Ascending aorta (tissue), 2 donors: ENCODE results near the gene SEC14L1. TPM values are rescaled to one million over a fixed set of nuclear protein-coding genes. Genes with fewer than 3 reads are reported as not detected.

Source experiments
- DNase-seq, 2 donors: peaks; one replicate each; pipeline ENCODE4 v3.0.0-alpha.2; 2019; ENCODE audit warnings: low spot score in 2 of 2
- H3K27ac ChIP-seq, 2 donors: fragments of 200-600 bp; sonication (generic); one replicate each; pipeline ENCODE4 v1.5.1; 2016 to 2017; ENCODE audit warnings: mild to moderate bottlenecking in 1 of 2
- H3K27me3 ChIP-seq: fragments of 200-600 bp; sonication (generic); one replicate; pipeline ENCODE4 v1.5.1; 2017
- H3K36me3 ChIP-seq, 2 donors: fragments of 200-600 bp; sonication (generic); one replicate each; pipeline ENCODE4 v1.5.1; 2016
- H3K4me1 ChIP-seq, 2 donors: fragments of 200-600 bp; sonication (generic); one replicate each; pipeline ENCODE4 v1.5.1; 2016 to 2017; ENCODE audit warnings: mild to moderate bottlenecking in 1 of 2
- H3K4me3 ChIP-seq, 2 donors: fragments of 200-600 bp; sonication (generic); one replicate each; pipeline ENCODE4 v1.5.1; 2016 to 2017; ENCODE audit warnings: mild to moderate bottlenecking in 1 of 2
- H3K9me3 ChIP-seq, 2 donors: fragments of 200-600 bp; sonication (generic); one replicate each; pipeline ENCODE4 v1.5.1; 2016
- intact Hi-C: fragments of 100-400 bp; cut with DNase I; formaldehyde crosslinking; loops from one replicate; pipeline ENCODE4 v1.15.1; 2023
- total RNA-seq: library from RNA; depleted of rRNA; stranded (reverse); fragments of >200 nt; gene quantifications from one replicate; pipeline ENCODE4 v1.1.0, GENCODE V29; 2016
- TF ChIP-seq, protein P1 (sequence below), 3 experiments: fragments of 200-600 bp in 2 of 3; fragments of 450-650 bp in 1 of 3; sonication (generic) in 2 of 3; IDR thresholded peaks; one replicate each; pipeline ENCODE4 v1.5.1; 2016 to 2019; ENCODE audit warnings: antibody characterized with exemption in 3 of 3, mild to moderate bottlenecking in 1 of 3, moderate library complexity in 1 of 3

Gene SEC14L1
- total RNA-seq, 1 donor from 2014 or later, result 176 TPM

DNA sequence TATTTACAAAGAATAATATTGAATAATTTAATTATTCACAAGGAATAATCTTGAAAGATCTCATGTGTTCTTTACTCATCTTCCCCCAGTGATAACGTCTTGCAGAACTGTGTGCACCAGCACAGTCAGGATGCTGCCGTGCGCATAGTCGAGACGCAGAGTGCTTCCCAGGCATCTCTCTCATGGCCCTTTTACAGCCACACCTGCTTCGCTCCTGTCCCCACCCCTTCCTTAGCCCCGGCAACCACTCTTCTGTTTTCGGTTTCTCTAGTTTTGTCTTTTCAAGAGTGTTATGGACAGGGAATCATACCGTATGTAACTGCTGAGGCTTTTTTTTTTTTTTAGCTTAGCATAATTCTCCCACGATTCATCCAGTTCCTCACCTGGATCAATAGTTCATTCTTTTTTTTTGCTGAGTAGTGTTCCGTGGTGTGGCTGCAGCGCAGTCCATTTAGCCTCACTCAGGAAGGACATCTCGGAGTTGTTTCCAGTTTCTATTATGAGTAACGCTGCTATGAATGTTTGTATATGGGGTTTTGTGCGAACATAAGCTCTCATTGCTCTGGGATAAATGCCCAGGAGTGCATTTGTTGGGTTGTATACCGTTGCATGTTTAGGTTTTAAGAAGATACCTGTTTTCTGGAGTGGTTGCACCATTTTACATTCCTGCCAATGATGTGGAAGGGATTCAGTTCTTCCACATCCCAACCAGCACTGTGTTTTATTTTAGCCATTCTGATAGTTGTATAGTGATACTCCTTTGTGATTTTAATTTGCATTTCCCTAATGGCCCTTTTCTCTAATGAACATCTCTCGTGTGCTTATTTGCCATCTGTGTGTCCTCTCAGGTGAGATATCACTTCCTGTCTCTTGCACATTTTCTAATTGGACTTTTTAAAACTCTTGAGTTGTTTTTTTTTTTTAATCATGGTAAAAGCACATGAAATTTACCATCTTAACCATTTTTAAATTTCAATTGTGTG is 47.6 kb downstream of the SEC14L1 start:
- no peaks in the 10 kb centered on the region for H3K9me3 ChIP-seq
- peaks cover 0 to 9% of the 10 kb centered on the region in 2 donors for H3K4me1 ChIP-seq
- intact Hi-C loops, result no loop called here

DNA sequence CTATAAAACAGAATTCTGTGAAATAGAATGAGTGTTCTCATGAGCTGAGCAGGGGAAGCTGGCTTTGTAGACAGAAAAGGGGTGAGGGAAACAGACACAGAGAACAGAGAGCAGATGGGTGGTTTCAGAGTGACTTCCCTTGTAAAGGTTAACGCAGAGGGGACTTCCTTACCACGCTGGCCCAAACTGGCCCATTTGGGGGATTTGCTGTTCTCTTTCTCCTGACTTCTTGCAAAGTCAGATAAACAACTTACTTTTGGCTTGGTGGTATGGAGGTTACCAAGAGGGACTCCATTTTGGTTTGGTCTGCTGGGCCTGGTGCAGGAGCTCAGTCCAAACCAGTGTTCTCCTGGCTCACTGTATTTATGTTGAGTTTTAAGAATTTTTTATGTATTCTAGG is 48.4 kb downstream of the SEC14L1 start:
- Histone ChIP-seq H3K9me3 (no peaks in the 10 kb centered on the region), H3K27ac (no peak overlapping the region), H3K4me3 (no peak overlapping the region), H3K36me3 (peaks cover 22 to 24% of the 10 kb centered on the region in 2 donors), H3K4me1 (peaks cover 0 to 9% of the 10 kb centered on the region in 2 donors), H3K27me3 (no peaks in the 10 kb centered on the region)
- DNase-seq, result no peak
- TF ChIP-seq, protein P1, sequence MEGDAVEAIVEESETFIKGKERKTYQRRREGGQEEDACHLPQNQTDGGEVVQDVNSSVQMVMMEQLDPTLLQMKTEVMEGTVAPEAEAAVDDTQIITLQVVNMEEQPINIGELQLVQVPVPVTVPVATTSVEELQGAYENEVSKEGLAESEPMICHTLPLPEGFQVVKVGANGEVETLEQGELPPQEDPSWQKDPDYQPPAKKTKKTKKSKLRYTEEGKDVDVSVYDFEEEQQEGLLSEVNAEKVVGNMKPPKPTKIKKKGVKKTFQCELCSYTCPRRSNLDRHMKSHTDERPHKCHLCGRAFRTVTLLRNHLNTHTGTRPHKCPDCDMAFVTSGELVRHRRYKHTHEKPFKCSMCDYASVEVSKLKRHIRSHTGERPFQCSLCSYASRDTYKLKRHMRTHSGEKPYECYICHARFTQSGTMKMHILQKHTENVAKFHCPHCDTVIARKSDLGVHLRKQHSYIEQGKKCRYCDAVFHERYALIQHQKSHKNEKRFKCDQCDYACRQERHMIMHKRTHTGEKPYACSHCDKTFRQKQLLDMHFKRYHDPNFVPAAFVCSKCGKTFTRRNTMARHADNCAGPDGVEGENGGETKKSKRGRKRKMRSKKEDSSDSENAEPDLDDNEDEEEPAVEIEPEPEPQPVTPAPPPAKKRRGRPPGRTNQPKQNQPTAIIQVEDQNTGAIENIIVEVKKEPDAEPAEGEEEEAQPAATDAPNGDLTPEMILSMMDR (IDR thresholded peaks at IDR 0.05), result no peak
- intact Hi-C loops, result no loop called here

More for the DNA sequence above, 47.6 kb downstream of the SEC14L1 start:
- Histone ChIP-seq H3K4me3 (no peak overlapping the region), H3K36me3 (peaks cover 14 to 20% of the 10 kb centered on the region in 2 donors), H3K27me3 (no peaks in the 10 kb centered on the region), H3K27ac (no peak overlapping the region)
- TF ChIP-seq, protein P1 (IDR thresholded peaks at IDR 0.05), result no peak
- no peak for DNase-seq

DNA sequence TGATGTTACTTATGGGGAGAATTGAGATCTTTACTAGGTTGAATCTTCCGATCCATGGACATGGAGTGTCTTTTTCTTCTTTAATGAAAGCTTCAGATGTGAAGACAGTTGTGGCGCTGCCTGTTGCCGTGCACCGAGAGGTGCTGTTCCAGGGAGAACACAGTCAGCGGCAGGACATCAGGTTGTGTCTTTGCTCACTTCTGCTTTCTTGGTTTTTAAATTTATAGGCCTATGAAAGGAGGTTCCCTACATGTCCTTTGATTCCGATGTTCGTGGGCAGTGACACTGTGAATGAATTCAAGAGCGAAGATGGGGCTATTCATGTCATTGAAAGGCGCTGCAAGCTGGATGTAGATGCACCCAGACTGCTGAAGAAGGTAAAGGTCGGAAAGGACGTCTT is 49.8 kb downstream of the SEC14L1 start:
- DNase-seq, result no peak
- TF ChIP-seq, protein P1 (IDR thresholded peaks at IDR 0.05), result no peak
- Histone ChIP-seq H3K9me3 (no peaks in the 10 kb centered on the region), H3K4me3 (no peak overlapping the region), H3K4me1 (peaks cover 0 to 4% of the 10 kb centered on the region in 2 donors), H3K27ac (no peak overlapping the region), H3K36me3 (peaks cover 35 to 36% of the 10 kb centered on the region in 2 donors), H3K27me3 (no peaks in the 10 kb centered on the region)
- intact Hi-C loops, result no loop called here

DNA sequence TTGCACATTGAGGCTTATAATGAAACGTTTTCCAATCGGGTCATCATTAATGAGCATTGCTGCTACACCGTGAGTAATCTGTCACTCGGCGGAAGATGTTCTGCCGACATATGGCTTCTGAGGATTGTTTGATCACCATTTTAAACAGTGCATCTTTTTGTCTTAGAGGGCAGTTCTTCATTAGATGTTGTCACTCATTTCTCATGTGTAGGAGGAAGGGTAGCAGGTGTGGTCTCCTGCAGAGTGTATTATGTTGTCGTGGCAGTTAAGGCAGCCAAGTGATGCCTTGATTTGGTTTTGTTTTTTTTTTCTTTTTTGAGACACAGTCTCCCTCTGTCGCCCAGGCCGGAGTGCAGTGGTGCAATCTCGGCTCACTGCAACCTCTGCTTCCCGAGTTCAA is 50.5 kb downstream of the SEC14L1 start:
- Histone ChIP-seq H3K4me1 (no peaks in the 10 kb centered on the region), H3K27me3 (no peaks in the 10 kb centered on the region), H3K4me3 (no peak overlapping the region), H3K36me3 (peaks cover 41 to 43% of the 10 kb centered on the region in 2 donors), H3K27ac (no peak overlapping the region), H3K9me3 (no peaks in the 10 kb centered on the region)
- TF ChIP-seq, protein P1 (IDR thresholded peaks at IDR 0.05), result no peak
- DNase-seq, result no peak
- intact Hi-C loops, result no loop called here

DNA sequence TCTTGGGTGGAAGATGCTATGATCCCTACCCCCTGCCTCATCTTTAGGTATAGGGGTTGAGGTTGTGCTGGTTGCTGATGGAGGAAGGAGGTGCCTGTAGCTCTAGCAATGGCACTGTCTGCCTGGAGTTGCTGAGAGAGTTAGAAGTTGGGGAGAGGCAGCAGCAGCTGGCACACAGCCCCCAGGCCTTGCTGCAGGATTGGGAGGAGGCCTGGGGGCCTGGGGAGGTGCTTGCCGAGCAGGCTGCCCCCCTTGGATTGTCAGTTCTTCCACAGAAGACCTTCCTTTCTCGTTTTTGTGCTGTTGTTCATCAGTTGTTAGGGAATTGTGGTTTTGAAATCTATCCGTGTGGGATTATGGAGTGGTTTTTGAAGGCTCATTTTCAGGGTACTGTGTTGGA is 52.9 kb downstream of the SEC14L1 start:
- Histone ChIP-seq H3K27ac (no peak overlapping the region), H3K9me3 (no peaks in the 10 kb centered on the region), H3K27me3 (no peaks in the 10 kb centered on the region), H3K4me1 (no peaks in the 10 kb centered on the region), H3K4me3 (no peak overlapping the region), H3K36me3 (peaks cover 60 to 63% of the 10 kb centered on the region in 2 donors)
- DNase-seq, result no peak
- intact Hi-C loops, result no loop called here
- TF ChIP-seq, protein P1 (IDR thresholded peaks at IDR 0.05), result no peak
